Measurements from ENCODE around the gene ADGRL4.

GRCh38 chr1:79052829-79053449 is 46.4 kb upstream of the ADGRL4 start:
- no peak for TF ChIP-seq CTCF (IDR thresholded peaks at IDR 0.05 in 8 of 11, conservative IDR thresholded peaks at IDR 0.05 in 3 of 11)
- no peak for TF ChIP-seq POLR2A (IDR thresholded peaks at IDR 0.05)
- no peak for TF ChIP-seq POLR2AphosphoS5 (IDR thresholded peaks at IDR 0.05)

Data from spleen (tissue), 7 donors.